IMR-90 (cell line): Measurements from ENCODE around the gene CACNA1G. TPM values are rescaled to one million over a fixed set of nuclear protein-coding genes. Genes with fewer than 3 reads are reported as not detected.

Experiments used
- ATAC-seq: fragments of 200-7000 bp; cut with Tn5 transposase; 2 replicates; pipeline ENCODE4 v1.9.1; 2020; ENCODE audit warnings: low read depth, mild to moderate bottlenecking, moderate library complexity
- BruUV-seq: library from RNA; stranded (reverse); fragments of 400-500 nt; replicated peaks from 2 replicates; lab custom pipeline; 2021; lab: Mats Ljungman, UMichigan
- CTCF ChIA-PET: fragments of 300-600 bp; formaldehyde crosslinking; extraction: SDS; loops from one replicate; lab custom pipeline; 2021; ENCODE audit warnings: antibody characterized with exemption; lab: Yijun Ruan, JAX
- POLR2A ChIA-PET: fragments of 300-600 bp; sonication (Branson Sonifier 250); formaldehyde crosslinking; loops from one replicate; lab custom pipeline; 2022; ENCODE audit warnings: antibody characterized with exemption; ENCODE audit not compliant: unreplicated experiment; lab: Charles Lee
- DNase-seq: peaks from one replicate; pipeline ENCODE4 v3.0.0; 2013
- H2AFZ ChIP-seq: replicated peaks from 2 replicates; pipeline ENCODE3; 2013; ENCODE audit warnings: low read length, mild to moderate bottlenecking; ENCODE audit not compliant: poor library complexity
- H2AK5ac ChIP-seq: 2 replicates; pipeline ENCODE4 v1.6.1; 2013; ENCODE audit warnings: low read depth, low read length, inconsistent platforms
- H2AK9ac ChIP-seq: replicated peaks from 2 replicates; pipeline ENCODE3; 2013; ENCODE audit warnings: mild to moderate bottlenecking, low read depth, low read length, moderate library complexity; ENCODE audit not compliant: poor library complexity
- H2BK120ac ChIP-seq: 2 replicates; pipeline ENCODE4 v1.6.1; 2013; ENCODE audit warnings: low read depth, low read length, inconsistent platforms
- H2BK15ac ChIP-seq: 3 replicates; pipeline ENCODE4 v1.6.1; 2013; ENCODE audit warnings: low read depth, low read length, inconsistent platforms
- H2BK20ac ChIP-seq: 2 replicates; pipeline ENCODE4 v1.6.1; 2013; ENCODE audit warnings: low read depth, mild to moderate bottlenecking, inconsistent platforms, low read length, moderate library complexity
- H2BK5ac ChIP-seq: 2 replicates; pipeline ENCODE4 v1.6.1; 2013; ENCODE audit warnings: mild to moderate bottlenecking, low read depth, low read length, inconsistent platforms; ENCODE audit not compliant: poor library complexity, severe bottlenecking
- H3K14ac ChIP-seq: replicated peaks from 2 replicates; pipeline ENCODE4 v1.6.1; 2013; ENCODE audit warnings: low read depth, low read length, inconsistent platforms
- H3K18ac ChIP-seq: 2 replicates; pipeline ENCODE4 v1.6.1; 2013; ENCODE audit warnings: low read depth, low read length, control low read depth
- H3K23ac ChIP-seq: 2 replicates; pipeline ENCODE4 v1.6.1; 2013; ENCODE audit warnings: low read depth, low read length, inconsistent platforms
- H3K27ac ChIP-seq: 2 replicates; pipeline ENCODE4 v1.5.1; 2013; ENCODE audit warnings: mild to moderate bottlenecking, control low read depth, low read length; ENCODE audit not compliant: insufficient read depth
- H3K27me3 ChIP-seq: 2 replicates; pipeline ENCODE4 v1.6.1; 2013; ENCODE audit warnings: low read length; ENCODE audit not compliant: control insufficient read depth, insufficient read depth
- H3K36me3 ChIP-seq: 2 replicates; pipeline ENCODE4 v1.6.1; 2013; ENCODE audit warnings: low read length, mixed read lengths; ENCODE audit not compliant: control insufficient read depth, insufficient read depth
- H3K4ac ChIP-seq: 2 replicates; pipeline ENCODE4 v1.6.1; 2013; ENCODE audit warnings: low read depth, low read length, inconsistent platforms
- H3K4me1 ChIP-seq: 2 replicates; pipeline ENCODE4 v1.6.1; 2013; ENCODE audit warnings: low read length, mixed read lengths; ENCODE audit not compliant: control insufficient read depth, insufficient read depth
- H3K4me2 ChIP-seq: 2 replicates; pipeline ENCODE4 v1.6.1; 2013; ENCODE audit warnings: low read depth, mild to moderate bottlenecking, control low read depth, low read length, moderate library complexity
- H3K4me3 ChIP-seq: 2 replicates; pipeline ENCODE4 v1.5.1; 2013; ENCODE audit warnings: low read depth, mild to moderate bottlenecking, control low read depth, low read length, moderate library complexity; ENCODE audit not compliant: insufficient read depth
- H3K56ac ChIP-seq: 2 replicates; pipeline ENCODE4 v1.6.1; 2013; ENCODE audit warnings: low read length, inconsistent platforms; ENCODE audit not compliant: insufficient read depth; ENCODE audit errors: extremely low read depth
- H3K79me1 ChIP-seq, 2 experiments: 2 replicates each; pipeline ENCODE4 v1.6.1; 2013; ENCODE audit warnings: low read length in 2 of 2, inconsistent platforms in 1 of 2, low read depth in 1 of 2
- H3K9ac ChIP-seq: 2 replicates; pipeline ENCODE4 v1.6.1; 2013; ENCODE audit warnings: low read depth, low read length, control low read depth
- H3K9me1 ChIP-seq: 2 replicates; pipeline ENCODE4 v1.6.1; 2013; ENCODE audit warnings: low read length, inconsistent platforms; ENCODE audit not compliant: insufficient read depth
- H3K9me3 ChIP-seq: 2 replicates; pipeline ENCODE4 v1.6.1; 2013; ENCODE audit warnings: low read length; ENCODE audit not compliant: control insufficient read depth, insufficient read depth
- H4K20me1 ChIP-seq: 2 replicates; pipeline ENCODE4 v1.6.1; 2013; ENCODE audit warnings: low read length, inconsistent platforms; ENCODE audit not compliant: insufficient read depth
- H4K5ac ChIP-seq: 2 replicates; pipeline ENCODE4 v1.6.1; 2013; ENCODE audit warnings: mild to moderate bottlenecking, low read depth, low read length, control low read depth
- H4K8ac ChIP-seq, 2 experiments: 2 replicates each; pipeline ENCODE4 v1.6.1; 2013; ENCODE audit warnings: low read depth in 2 of 2, low read length in 2 of 2, control low read depth in 1 of 2, inconsistent platforms in 1 of 2
- H4K91ac ChIP-seq: 2 replicates; pipeline ENCODE4 v1.6.1; 2013; ENCODE audit warnings: low read depth, low read length, inconsistent platforms; ENCODE audit not compliant: insufficient read depth
- BHLHE40 ChIP-seq: fragments of 150-350 bp; IDR thresholded peaks from 2 replicates; pipeline ENCODE4 v1.6.1; 2016; ENCODE audit warnings: mild to moderate bottlenecking, low read depth, low read length
- CEBPB ChIP-seq: IDR thresholded peaks from 2 replicates; pipeline ENCODE4 v1.6.1; 2012; ENCODE audit warnings: low read depth, low read length, improper control_type of control experiment
- CHD1 ChIP-seq: IDR thresholded peaks from 2 replicates; pipeline ENCODE4 v1.6.1; 2012; ENCODE audit warnings: low read depth, low read length, improper control_type of control experiment
- CTCF ChIP-seq: conservative IDR thresholded peaks from 2 replicates; pipeline ENCODE4 v1.5.1; 2012; ENCODE audit warnings: mild to moderate bottlenecking, low read depth, low read length, improper control_type of control experiment
- FOS ChIP-seq: fragments of 150-350 bp; IDR thresholded peaks from 2 replicates; pipeline ENCODE4 v1.6.1; 2016; ENCODE audit warnings: low read depth, low read length
- MAFK ChIP-seq: IDR thresholded peaks from 2 replicates; pipeline ENCODE4 v1.6.1; 2012; ENCODE audit warnings: low read depth, low read length, improper control_type of control experiment
- MAZ ChIP-seq: IDR thresholded peaks from 2 replicates; pipeline ENCODE4 v1.6.1; 2012; ENCODE audit warnings: low read depth, mild to moderate bottlenecking, low read length, improper control_type of control experiment, moderate library complexity, borderline replicate concordance
- MXI1 ChIP-seq: IDR thresholded peaks from 2 replicates; pipeline ENCODE4 v1.6.1; 2012; ENCODE audit warnings: low read depth, mild to moderate bottlenecking, low read length, moderate library complexity, borderline replicate concordance
- NFE2L2 ChIP-seq: fragments of 150-350 bp; IDR thresholded peaks from 2 replicates; pipeline ENCODE4 v1.6.1; 2016; ENCODE audit warnings: low read depth, mild to moderate bottlenecking, low read length
- POLR2A ChIP-seq: IDR thresholded peaks from 2 replicates; pipeline ENCODE4 v1.6.1; 2012; ENCODE audit warnings: mild to moderate bottlenecking, low read depth, low read length
- RAD21 ChIP-seq: IDR thresholded peaks from 2 replicates; pipeline ENCODE4 v1.6.1; 2012; ENCODE audit warnings: low read length, improper control_type of control experiment
- RCOR1 ChIP-seq: IDR thresholded peaks from 2 replicates; pipeline ENCODE4 v1.6.1; 2012; ENCODE audit warnings: mild to moderate bottlenecking, low read length, improper control_type of control experiment; ENCODE audit not compliant: insufficient replicate concordance
- RFX5 ChIP-seq: IDR thresholded peaks from 2 replicates; pipeline ENCODE4 v1.8.0; 2012; ENCODE audit warnings: low read depth, mild to moderate bottlenecking, low read length, moderate library complexity
- SMC3 ChIP-seq: fragments of 150-350 bp; IDR thresholded peaks from 2 replicates; pipeline ENCODE4 v1.6.1; 2016; ENCODE audit warnings: low read depth, mild to moderate bottlenecking, antibody characterized with exemption, low read length, moderate library complexity
- WGBS, 2 experiments: methylation state at CpG; one replicate each; pipeline versions ENCODE4 v1.1.5 to v1.1.7; 2013; ENCODE audit warnings: missing lambda C conversion rate in 2 of 2; ENCODE audit not compliant: insufficient read length in 1 of 2; ENCODE audit errors: extremely low coverage in 2 of 2; 5-methylcytosine and 5-hydroxymethylcytosine counted together
- dilution Hi-C: fragments of 300-500 bp; cut with HindIII; formaldehyde crosslinking; loops from one replicate; pipeline ENCODE4 v1.14.3; 2018; ENCODE audit warnings: low sequenced_read_pairs; ENCODE audit not compliant: unreplicated experiment
- in situ Hi-C: fragments of 300-500 bp; cut with MboI; formaldehyde crosslinking; loops from 3 replicates; pipeline ENCODE4 v1.14.3; 2019; ENCODE audit warnings: low sequenced_read_pairs, inconsistent platforms, mixed read lengths
- intact Hi-C: fragments of 100-400 bp; cut with micrococcal nuclease; formaldehyde crosslinking; loops from 2 replicates; pipeline ENCODE4 v1.10.0; 2022
- polyA plus RNA-seq, 3 experiments: library from polyadenylated mRNA; depleted of rRNA; stranded (reverse); fragments of >200 nt; gene quantifications; 2 replicates each; pipeline ENCODE4 v1.2.3, GENCODE V29; 2012; ENCODE audit warnings: low replicate concordance in 1 of 3
- total RNA-seq: library from RNA; depleted of rRNA; stranded (reverse); fragments of >200 nt; gene quantifications from 2 replicates; pipeline ENCODE4 v1.2.3, GENCODE V29; 2012
- TF ChIP-seq, protein P1 (sequence below): fragments of 150-350 bp; IDR thresholded peaks from 2 replicates; pipeline ENCODE4 v1.6.1; 2017; ENCODE audit warnings: mild to moderate bottlenecking, antibody characterized with exemption, low read length, low read depth
- TF ChIP-seq, protein P2 (sequence below): fragments of 150-350 bp; IDR thresholded peaks from 2 replicates; pipeline ENCODE4 v1.6.1; 2016; ENCODE audit warnings: low read depth, mild to moderate bottlenecking, low read length, moderate library complexity, borderline replicate concordance

CACNA1G gene
- total and polyA plus RNA-seq, 2 of the 4 experiments (the other 2 are of a cell fraction): under 0.01 to 0.03 TPM

DNA sequence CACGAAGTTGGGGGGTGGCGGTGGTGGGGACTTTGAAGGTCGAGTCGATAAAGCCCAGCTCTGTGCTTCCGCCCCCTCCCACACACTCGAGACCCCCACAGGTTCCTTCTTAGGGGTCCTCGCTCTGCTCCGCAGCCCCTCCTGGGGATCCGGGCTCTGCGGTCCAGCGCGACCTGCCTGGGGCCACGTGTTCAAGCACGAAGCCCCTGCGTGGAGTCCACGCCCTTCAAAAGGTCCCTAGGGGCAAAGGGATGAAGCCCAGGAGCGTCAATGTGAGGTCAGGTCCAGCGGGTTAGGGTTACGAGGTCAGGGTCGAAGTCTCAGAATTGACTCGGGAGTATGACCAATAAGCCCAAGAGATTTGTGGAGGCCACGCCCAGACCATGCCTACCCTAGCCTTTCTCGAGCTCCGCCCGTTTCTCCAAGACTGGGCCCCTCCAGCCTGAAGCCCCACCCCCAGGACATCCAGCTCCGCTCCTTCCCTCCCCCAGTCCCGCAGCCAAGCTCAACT lies 786 bp upstream of the CACNA1G start:
- H2AFZ ChIP-seq: peak overlapping the region; percentile 81
- POLR2A ChIA-PET: interaction anchor here (0.6 kb wide), 2 partner anchors 67 to 73 kb away, joined by 3 read pairs; no protein-coding TSS in a partner anchor
- H3K4me2 ChIP-seq: peak overlapping the region; percentile 68; the same call in 1 of the 2 replicates
- peaks cover 9% of the 10 kb centered on the region; the same call in 1 of the 2 replicates for H3K36me3 ChIP-seq
- no peak overlapping the region for H3K14ac ChIP-seq
- H3K4ac ChIP-seq: no peak overlapping the region
- no peak overlapping the region for H4K5ac ChIP-seq
- H3K4me3 ChIP-seq: peak overlapping the region; percentile 18
- H2BK15ac ChIP-seq: no peak overlapping the region
- dilution Hi-C loops (no loop called here), in situ Hi-C loops (no loop called here), intact Hi-C loops (no loop called here)
- BruUV-seq: no TSS peak
- no peak overlapping the region for H3K18ac ChIP-seq
- peaks cover 65% of the 10 kb centered on the region for H3K27me3 ChIP-seq
- 5% methylated on average over 7 of the region's 27 CpGs; no CpG with 5 or more reads in 1 of the 2 experiments for WGBS, 2 experiments
- no peak overlapping the region for H2BK120ac ChIP-seq
- H4K20me1 ChIP-seq: peaks cover 3% of the 10 kb centered on the region; the same call in 1 of the 2 replicates
- H3K27ac ChIP-seq: no peak overlapping the region
- H3K9me1 ChIP-seq: 0 out of 2 replicates have a peak, but pooled peaks cover 5% of the 10 kb centered on the region
- DNase-seq (peak; percentile 5), ATAC-seq (peak; percentile 24)
- H2BK20ac ChIP-seq: no peak overlapping the region
- H4K8ac ChIP-seq: no peak overlapping the region
- peak overlapping the region; percentile 7 for H2AK9ac ChIP-seq
- H2AK5ac ChIP-seq: no peak overlapping the region
- no peaks in the 10 kb centered on the region for H3K9me3 ChIP-seq
- H4K91ac ChIP-seq: no peak overlapping the region
- H3K23ac ChIP-seq: no peak overlapping the region
- CTCF ChIA-PET: interaction anchor here (1.0 to 2.0 kb wide), 4 partner anchors 9 to 135 kb away, joined by 3 to 6 read pairs (median 6); no protein-coding TSS in a partner anchor
- no peak overlapping the region for H2BK5ac ChIP-seq
- no peak overlapping the region for H3K9ac ChIP-seq
- no peak overlapping the region for H3K56ac ChIP-seq
- no peaks in the 10 kb centered on the region for H3K79me1 ChIP-seq
- TF ChIP-seq MAZ (no peak), CEBPB (no peak), FOS (no peak), CTCF (no peak), NFE2L2 (no peak), MAFK (no peak), CHD1 (no peak), POLR2A (no peak), RAD21 (no peak), MXI1 (no peak), BHLHE40 (no peak), SMC3 (no peak), RCOR1 (no peak), RFX5 (no peak)
- TF ChIP-seq, protein P1, sequence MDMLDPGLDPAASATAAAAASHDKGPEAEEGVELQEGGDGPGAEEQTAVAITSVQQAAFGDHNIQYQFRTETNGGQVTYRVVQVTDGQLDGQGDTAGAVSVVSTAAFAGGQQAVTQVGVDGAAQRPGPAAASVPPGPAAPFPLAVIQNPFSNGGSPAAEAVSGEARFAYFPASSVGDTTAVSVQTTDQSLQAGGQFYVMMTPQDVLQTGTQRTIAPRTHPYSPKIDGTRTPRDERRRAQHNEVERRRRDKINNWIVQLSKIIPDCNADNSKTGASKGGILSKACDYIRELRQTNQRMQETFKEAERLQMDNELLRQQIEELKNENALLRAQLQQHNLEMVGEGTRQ: no peak
- TF ChIP-seq, protein P2, sequence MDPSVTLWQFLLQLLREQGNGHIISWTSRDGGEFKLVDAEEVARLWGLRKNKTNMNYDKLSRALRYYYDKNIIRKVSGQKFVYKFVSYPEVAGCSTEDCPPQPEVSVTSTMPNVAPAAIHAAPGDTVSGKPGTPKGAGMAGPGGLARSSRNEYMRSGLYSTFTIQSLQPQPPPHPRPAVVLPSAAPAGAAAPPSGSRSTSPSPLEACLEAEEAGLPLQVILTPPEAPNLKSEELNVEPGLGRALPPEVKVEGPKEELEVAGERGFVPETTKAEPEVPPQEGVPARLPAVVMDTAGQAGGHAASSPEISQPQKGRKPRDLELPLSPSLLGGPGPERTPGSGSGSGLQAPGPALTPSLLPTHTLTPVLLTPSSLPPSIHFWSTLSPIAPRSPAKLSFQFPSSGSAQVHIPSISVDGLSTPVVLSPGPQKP: no peak
- peaks cover 8% of the 10 kb centered on the region; the same call in 1 of the 2 replicates for H3K4me1 ChIP-seq
